GM15510 (cell line): ENCODE measurements around the gene HSD17B7.

Experiments used
- POLR2A ChIP-seq: IDR thresholded peaks from 3 replicates; pipeline ENCODE4 v1.6.1; 2011; ENCODE audit warnings: borderline replicate concordance; ENCODE audit not compliant: insufficient read length; ENCODE audit errors: extremely low read depth

The HSD17B7 gene

DNA sequence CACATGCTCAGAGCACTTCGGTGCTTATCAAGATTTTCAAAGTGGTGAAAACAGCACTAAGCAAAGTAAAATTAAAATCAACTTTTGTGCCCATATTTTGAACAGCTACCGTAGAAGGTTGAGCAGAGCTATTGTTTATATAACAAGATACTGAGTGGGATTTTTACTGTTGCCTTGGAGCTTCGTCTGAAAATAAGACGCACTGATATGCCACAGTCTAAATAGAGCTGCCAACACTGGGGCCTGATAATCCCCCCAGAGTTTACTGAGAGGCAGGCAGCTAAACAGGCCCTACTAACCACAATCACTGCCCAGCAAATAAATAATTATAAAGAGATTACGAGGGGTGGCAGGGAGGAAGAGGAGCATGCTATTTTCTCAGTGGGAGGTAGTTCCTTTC is 71.1 kb downstream of the HSD17B7 start:
- TF ChIP-seq POLR2A: no peak
